HEK293 (cell line): ENCODE measurements around the gene CHD5.

Source experiments
- CTCF ChIP-seq: fragments of 450-650 bp; formaldehyde crosslinking; IDR thresholded peaks from 2 replicates; pipeline ENCODE4 v1.5.1; 2016; ENCODE audit warnings: missing biosample characterization, missing genetic modification characterization
- MYNN ChIP-seq: fragments of 450-650 bp; formaldehyde crosslinking; IDR thresholded peaks from 2 replicates; pipeline ENCODE4 v1.5.1; 2016; ENCODE audit warnings: missing biosample characterization, missing genetic modification characterization, borderline replicate concordance
- PRDM2 ChIP-seq: fragments of 450-650 bp; formaldehyde crosslinking; IDR thresholded peaks from 2 replicates; pipeline ENCODE4 v1.5.1; 2016; ENCODE audit warnings: missing biosample characterization, missing genetic modification characterization, borderline replicate concordance
- SCRT2 ChIP-seq: fragments of 450-650 bp; formaldehyde crosslinking; IDR thresholded peaks from 2 replicates; pipeline ENCODE4 v1.5.1; 2016; ENCODE audit warnings: missing biosample characterization, missing genetic modification characterization
- WT1 ChIP-seq: fragments of 450-650 bp; formaldehyde crosslinking; IDR thresholded peaks from 2 replicates; pipeline ENCODE4 v1.5.1; 2016; ENCODE audit warnings: missing biosample characterization, missing genetic modification characterization
- ZBTB7A ChIP-seq: fragments of 450-650 bp; formaldehyde crosslinking; IDR thresholded peaks from 2 replicates; pipeline ENCODE4 v1.5.1; 2016; ENCODE audit warnings: low read depth, missing biosample characterization, missing genetic modification characterization
- ZEB2 ChIP-seq: fragments of 450-650 bp; formaldehyde crosslinking; IDR thresholded peaks from 2 replicates; pipeline ENCODE4 v1.5.1; 2016; ENCODE audit warnings: missing biosample characterization, missing genetic modification characterization
- ZFP41 ChIP-seq: fragments of 450-650 bp; formaldehyde crosslinking; IDR thresholded peaks from 2 replicates; pipeline ENCODE4 v1.5.1; 2016; ENCODE audit warnings: missing biosample characterization, missing genetic modification characterization, borderline replicate concordance
- ZNF274 ChIP-seq, 2 experiments: fragments of 200-500 bp in 1 of 2; fragments of 450-650 bp in 1 of 2; sonication (Bioruptor generic) in 1 of 2; formaldehyde crosslinking in 1 of 2; IDR thresholded peaks; 2 replicates each; pipeline versions ENCODE4 v1.5.1 to v1.6.1; 2014 to 2016; ENCODE audit warnings: borderline replicate concordance in 1 of 2, inconsistent platforms in 1 of 2, low read length in 1 of 2, missing biosample characterization in 1 of 2, missing genetic modification characterization in 1 of 2
- ZNF280D ChIP-seq: fragments of 450-650 bp; formaldehyde crosslinking; IDR thresholded peaks from 2 replicates; pipeline ENCODE4 v1.5.1; 2016; ENCODE audit warnings: missing biosample characterization, missing genetic modification characterization
- ZNF571 ChIP-seq: fragments of 450-650 bp; formaldehyde crosslinking; IDR thresholded peaks from 2 replicates; pipeline ENCODE4 v1.5.0; 2017; ENCODE audit warnings: missing biosample characterization, missing genetic modification characterization
- ZNF792 ChIP-seq: fragments of 450-650 bp; formaldehyde crosslinking; IDR thresholded peaks from 2 replicates; pipeline ENCODE4 v1.5.1; 2016; ENCODE audit warnings: missing biosample characterization, missing genetic modification characterization
- TF ChIP-seq, protein P1 (sequence below): fragments of 450-650 bp; formaldehyde crosslinking; IDR thresholded peaks from 2 replicates; pipeline ENCODE4 v1.5.1; 2016; ENCODE audit warnings: missing biosample characterization, missing genetic modification characterization

DNA sequence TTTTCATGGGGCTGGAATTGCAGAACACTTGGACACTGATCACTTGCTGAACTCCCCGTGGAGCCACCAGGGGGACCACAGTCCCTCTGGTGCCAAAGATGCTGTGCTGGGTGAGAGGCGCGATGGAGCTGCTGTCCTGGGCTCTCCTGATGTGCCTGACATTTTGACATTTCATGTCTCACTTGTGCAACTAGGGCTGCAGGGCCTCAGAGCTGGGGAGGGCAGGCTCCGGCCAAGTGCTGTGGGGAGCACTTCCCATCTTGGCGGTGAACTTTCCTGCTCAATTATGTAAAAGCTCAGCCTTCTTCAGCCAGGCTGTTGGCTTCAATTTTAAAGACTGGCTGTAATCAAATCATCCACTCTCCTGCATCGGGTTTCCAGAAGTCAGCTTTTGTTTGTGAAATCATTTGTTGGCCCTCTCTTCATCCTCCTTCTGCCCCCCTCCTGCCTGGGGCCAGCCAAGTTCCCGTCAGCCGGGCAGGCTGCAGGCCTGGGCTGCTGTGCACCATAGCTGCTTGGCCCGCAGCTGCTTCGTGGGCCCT lies 97.6 kb downstream of the CHD5 start:
- TF ChIP-seq ZNF274 (IDR thresholded peaks at IDR 0.05; ENCODE audit: low read length) (no peak), ZNF274 (tag by site-specific recombination; IDR thresholded peaks at IDR 0.05; ENCODE audit: borderline replicate concordance) (no peak), MYNN (tag by site-specific recombination) (no peak), ZBTB7A (tag by site-specific recombination) (no peak), WT1 (tag by site-specific recombination) (no peak), ZEB2 (no peak), ZNF280D (tag by site-specific recombination) (no peak), PRDM2 (tag by site-specific recombination) (no peak), ZNF792 (tag by site-specific recombination) (no peak), CTCF (tag by site-specific recombination) (peak; percentile 46; the same call in 1 of the 2 replicates), SCRT2 (tag by site-specific recombination) (no peak), ZNF571 (tag by site-specific recombination) (no peak), ZFP41 (no peak)
- TF ChIP-seq, protein P1, sequence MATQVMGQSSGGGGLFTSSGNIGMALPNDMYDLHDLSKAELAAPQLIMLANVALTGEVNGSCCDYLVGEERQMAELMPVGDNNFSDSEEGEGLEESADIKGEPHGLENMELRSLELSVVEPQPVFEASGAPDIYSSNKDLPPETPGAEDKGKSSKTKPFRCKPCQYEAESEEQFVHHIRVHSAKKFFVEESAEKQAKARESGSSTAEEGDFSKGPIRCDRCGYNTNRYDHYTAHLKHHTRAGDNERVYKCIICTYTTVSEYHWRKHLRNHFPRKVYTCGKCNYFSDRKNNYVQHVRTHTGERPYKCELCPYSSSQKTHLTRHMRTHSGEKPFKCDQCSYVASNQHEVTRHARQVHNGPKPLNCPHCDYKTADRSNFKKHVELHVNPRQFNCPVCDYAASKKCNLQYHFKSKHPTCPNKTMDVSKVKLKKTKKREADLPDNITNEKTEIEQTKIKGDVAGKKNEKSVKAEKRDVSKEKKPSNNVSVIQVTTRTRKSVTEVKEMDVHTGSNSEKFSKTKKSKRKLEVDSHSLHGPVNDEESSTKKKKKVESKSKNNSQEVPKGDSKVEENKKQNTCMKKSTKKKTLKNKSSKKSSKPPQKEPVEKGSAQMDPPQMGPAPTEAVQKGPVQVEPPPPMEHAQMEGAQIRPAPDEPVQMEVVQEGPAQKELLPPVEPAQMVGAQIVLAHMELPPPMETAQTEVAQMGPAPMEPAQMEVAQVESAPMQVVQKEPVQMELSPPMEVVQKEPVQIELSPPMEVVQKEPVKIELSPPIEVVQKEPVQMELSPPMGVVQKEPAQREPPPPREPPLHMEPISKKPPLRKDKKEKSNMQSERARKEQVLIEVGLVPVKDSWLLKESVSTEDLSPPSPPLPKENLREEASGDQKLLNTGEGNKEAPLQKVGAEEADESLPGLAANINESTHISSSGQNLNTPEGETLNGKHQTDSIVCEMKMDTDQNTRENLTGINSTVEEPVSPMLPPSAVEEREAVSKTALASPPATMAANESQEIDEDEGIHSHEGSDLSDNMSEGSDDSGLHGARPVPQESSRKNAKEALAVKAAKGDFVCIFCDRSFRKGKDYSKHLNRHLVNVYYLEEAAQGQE (tag by site-specific recombination): no peak
